ENCODE measurements around the gene MDM1. TPM values are rescaled to one million over a fixed set of nuclear protein-coding genes. Genes with fewer than 3 reads are reported as not detected.

Gene MDM1
- 20.9 to 26.4 TPM (median 21.4 TPM) in 3 replicates for total RNA-seq

GRCh38 chr12:68331869-68332727 lies at the start of gene MDM1:
Gene MDM1 (minus strand): TSS chr12:68332362. CDS start chr12:68332245, 117 bp downstream.
- Mint-ChIP-seq H3K36me3 (peaks cover 4% of the 10 kb centered on the region), H3K27me3 (ENCODE audit: low read depth) (no peaks in the 10 kb centered on the region), H3K9me3 (no peaks in the 10 kb centered on the region), H3K4me3 (peak within 1 kb of the TSS; percentile 83), H3K4me1 (peaks cover 67% of the 10 kb centered on the region), H3K27ac (peak within 1 kb of the TSS; percentile 89)
- no peak for TF ChIP-seq CTCF (IDR thresholded peaks at IDR 0.05; ENCODE audit: unreplicated experiment)
- DNase-seq (ENCODE audit: low spot score in 2 of 2, unreplicated experiment in 2 of 2), result peak; percentile 97

- no peak for TF ChIP-seq CTCF (IDR thresholded peaks at IDR 0.05; ENCODE audit: unreplicated experiment)
- H3K4me3 Mint-ChIP-seq, result no peak overlapping the region
- DNase-seq (ENCODE audit: low spot score in 2 of 2, unreplicated experiment in 2 of 2), result no peak
- H3K4me1 Mint-ChIP-seq, result peaks cover 34% of the 10 kb centered on the region
- H3K9me3 Mint-ChIP-seq, result no peaks in the 10 kb centered on the region
- no peaks in the 10 kb centered on the region for H3K27me3 Mint-ChIP-seq (ENCODE audit: low read depth)
- no peak overlapping the region for H3K27ac Mint-ChIP-seq
- no peaks in the 10 kb centered on the region for H3K36me3 Mint-ChIP-seq
These were observed 49.5 kb upstream of the MDM1 start for GRCh38 chr12:68381476-68382219.

- no peaks in the 10 kb centered on the region for H3K27me3 Mint-ChIP-seq (ENCODE audit: low read depth)
These were observed 46.9 kb upstream of the MDM1 start for GRCh38 chr12:68378872-68379606.

GRCh38 chr12:68377881-68378280 lies 45.7 kb upstream of the MDM1 start:
- Mint-ChIP-seq H3K27ac (no peak overlapping the region), H3K36me3 (no peaks in the 10 kb centered on the region), H3K9me3 (no peaks in the 10 kb centered on the region), H3K27me3 (ENCODE audit: low read depth) (no peaks in the 10 kb centered on the region), H3K4me3 (no peak overlapping the region), H3K4me1 (peaks cover 45% of the 10 kb centered on the region)
- TF ChIP-seq CTCF (IDR thresholded peaks at IDR 0.05; ENCODE audit: unreplicated experiment), result no peak
- no peak for DNase-seq (ENCODE audit: low spot score in 2 of 2, unreplicated experiment in 2 of 2)

More at GRCh38 chr12:68378872-68379606, 46.9 kb upstream of the MDM1 start:
- no peak for DNase-seq (ENCODE audit: low spot score in 2 of 2, unreplicated experiment in 2 of 2)
- Mint-ChIP-seq H3K9me3 (no peaks in the 10 kb centered on the region), H3K36me3 (no peaks in the 10 kb centered on the region), H3K4me3 (no peak overlapping the region), H3K4me1 (peaks cover 45% of the 10 kb centered on the region), H3K27ac (no peak overlapping the region)
- no peak for TF ChIP-seq CTCF (IDR thresholded peaks at IDR 0.05; ENCODE audit: unreplicated experiment)

GRCh38 chr12:68376901-68377300 lies 44.7 kb upstream of the MDM1 start:
- no peak for TF ChIP-seq CTCF (IDR thresholded peaks at IDR 0.05; ENCODE audit: unreplicated experiment)
- no peaks in the 10 kb centered on the region for H3K36me3 Mint-ChIP-seq
- DNase-seq (ENCODE audit: low spot score in 2 of 2, unreplicated experiment in 2 of 2), result no peak
- H3K4me1 Mint-ChIP-seq, result peaks cover 44% of the 10 kb centered on the region
- H3K27ac Mint-ChIP-seq, result no peak overlapping the region
- H3K4me3 Mint-ChIP-seq, result no peak overlapping the region
- H3K9me3 Mint-ChIP-seq, result no peaks in the 10 kb centered on the region
- no peaks in the 10 kb centered on the region for H3K27me3 Mint-ChIP-seq (ENCODE audit: low read depth)
